ENCODE measurements around the gene ASB6. TPM values are rescaled to one million over a fixed set of nuclear protein-coding genes. Genes with fewer than 3 reads are reported as not detected.
A peak's percentile ranks its signal among the peaks of the same experiment; 100 is the strongest.

ASB6 gene
- total RNA-seq, 4 donors from 2014 or later = 15.4 to 22.5 (median 17.6) TPM

GRCh38 chr9:129602598-129603415 is 39.1 kb downstream of the ASB6 start:
- WGBS, 2 donors = 22 to 52% methylated on average over 4 to 8 of the region's 10 CpGs

GRCh38 chr9:129601082-129601674 is 40.8 kb downstream of the ASB6 start:
- no peak for DNase-seq
- H3K36me3 ChIP-seq = no peaks in the 10 kb centered on the region
- intact Hi-C loops (cut with DNase I) = no loop called here
- H3K4me3 ChIP-seq = no peak overlapping the region
- TF ChIP-seq POLR2A (IDR thresholded peaks at IDR 0.05) (no peak), CTCF (IDR thresholded peaks at IDR 0.05) (no peak)
- H3K27ac ChIP-seq = no peak overlapping the region
- peaks cover 0 to 11% (median 0%) of the 10 kb centered on the region in 4 donors for H3K27me3 ChIP-seq
- WGBS, 2 donors = 78 to 79% methylated on average over 7 to 8 of the region's 9 CpGs
- no peaks in the 10 kb centered on the region for H3K9me3 ChIP-seq
- H3K4me1 ChIP-seq = peaks cover 15 to 48% (median 21%) of the 10 kb centered on the region in 3 donors

More at GRCh38 chr9:129602598-129603415, 39.1 kb downstream of the ASB6 start:
- TF ChIP-seq CTCF (IDR thresholded peaks at IDR 0.05) = no peak
- no peak for TF ChIP-seq POLR2A (IDR thresholded peaks at IDR 0.05)
- H3K4me3 ChIP-seq = no peak overlapping the region
- intact Hi-C loops (cut with DNase I) = no loop called here
- no peak for DNase-seq
- peaks cover 0 to under 1% (median 0%) of the 10 kb centered on the region in 4 donors for H3K27me3 ChIP-seq
- no peaks in the 10 kb centered on the region for H3K36me3 ChIP-seq
- no peaks in the 10 kb centered on the region for H3K9me3 ChIP-seq
- peaks cover 10 to 48% (median 17%) of the 10 kb centered on the region in 3 donors for H3K4me1 ChIP-seq
- no peak overlapping the region for H3K27ac ChIP-seq

- whole genome bisulfite sequencing, 2 donors = 70 to 74% methylated on average over 1 to 10 of the region's 14 CpGs
- intact Hi-C loops (cut with DNase I) = no loop called here
- H3K27me3 ChIP-seq = peaks cover 0 to 11% (median 0%) of the 10 kb centered on the region in 4 donors
- TF ChIP-seq CTCF (IDR thresholded peaks at IDR 0.05) (no peak), POLR2A (IDR thresholded peaks at IDR 0.05) (no peak)
- H3K4me3 ChIP-seq = peak overlapping the region in 3 of 4 donors; percentile 48 to 65 (median 53)
- no peak for DNase-seq
- no peaks in the 10 kb centered on the region for H3K36me3 ChIP-seq
- peak overlapping the region; percentile 71 to 94 (median 91) for H3K27ac ChIP-seq
- peaks cover 15 to 51% (median 26%) of the 10 kb centered on the region in 3 donors for H3K4me1 ChIP-seq
- H3K9me3 ChIP-seq = no peaks in the 10 kb centered on the region
These were observed 43.8 kb downstream of the ASB6 start for GRCh38 chr9:129598089-129598596.

- H3K9me3 ChIP-seq = no peaks in the 10 kb centered on the region
- peak overlapping the region; percentile 25 to 65 (median 50) for H3K4me3 ChIP-seq
- TF ChIP-seq POLR2A (IDR thresholded peaks at IDR 0.05) (no peak), CTCF (IDR thresholded peaks at IDR 0.05) (no peak)
- H3K27ac ChIP-seq = peak overlapping the region; percentile 71 to 94 (median 91)
- DNase-seq = no peak
- peaks cover 0 to 11% (median 0%) of the 10 kb centered on the region in 4 donors for H3K27me3 ChIP-seq
- intact Hi-C loops (cut with DNase I) = no loop called here
- H3K36me3 ChIP-seq = no peaks in the 10 kb centered on the region
- WGBS, 2 donors = 20% methylated on average over 4 of the region's 57 CpGs; no CpG with 5 or more reads in 1 of the 2 donors
- peaks cover 15 to 45% (median 26%) of the 10 kb centered on the region in 3 donors for H3K4me1 ChIP-seq
These were observed 44.4 kb downstream of the ASB6 start for GRCh38 chr9:129597355-129598088.
